Suprapubic skin (tissue), 3 donors: ENCODE measurements around the gene FMN1.

ENCODE experiments used
- CTCF ChIP-seq, 2 donors: fragments of 200-600 bp in 1 of 2; fragments of 450-650 bp in 1 of 2; sonication (generic) in 1 of 2; IDR thresholded peaks; one replicate each; pipeline ENCODE4 v1.5.1; 2016 to 2019; ENCODE audit warnings: antibody characterized with exemption in 2 of 2, mild to moderate bottlenecking in 1 of 2, moderate library complexity in 1 of 2
- POLR2A ChIP-seq, 2 donors: fragments of 450-650 bp; IDR thresholded peaks; one replicate each; pipeline ENCODE4 v1.6.1; 2017; ENCODE audit warnings: antibody characterized with exemption in 2 of 2, mild to moderate bottlenecking in 2 of 2, moderate library complexity in 2 of 2

- no peak for TF ChIP-seq CTCF (IDR thresholded peaks at IDR 0.05)
- TF ChIP-seq POLR2A (IDR thresholded peaks at IDR 0.05): no peak
These were observed 252.1 kb downstream of the FMN1 start for GRCh38 chr15:32942401-32942841.
